ENCODE measurements around the gene SLC5A11.
A peak's percentile ranks its signal among the peaks of the same experiment; 100 is the strongest.
"Not testable (repeated sequence)": the region's sequence is repeated elsewhere in the genome, so short reads cannot be mapped to it uniquely, and the experiment has no call there.

The SLC5A11 gene, protein sequence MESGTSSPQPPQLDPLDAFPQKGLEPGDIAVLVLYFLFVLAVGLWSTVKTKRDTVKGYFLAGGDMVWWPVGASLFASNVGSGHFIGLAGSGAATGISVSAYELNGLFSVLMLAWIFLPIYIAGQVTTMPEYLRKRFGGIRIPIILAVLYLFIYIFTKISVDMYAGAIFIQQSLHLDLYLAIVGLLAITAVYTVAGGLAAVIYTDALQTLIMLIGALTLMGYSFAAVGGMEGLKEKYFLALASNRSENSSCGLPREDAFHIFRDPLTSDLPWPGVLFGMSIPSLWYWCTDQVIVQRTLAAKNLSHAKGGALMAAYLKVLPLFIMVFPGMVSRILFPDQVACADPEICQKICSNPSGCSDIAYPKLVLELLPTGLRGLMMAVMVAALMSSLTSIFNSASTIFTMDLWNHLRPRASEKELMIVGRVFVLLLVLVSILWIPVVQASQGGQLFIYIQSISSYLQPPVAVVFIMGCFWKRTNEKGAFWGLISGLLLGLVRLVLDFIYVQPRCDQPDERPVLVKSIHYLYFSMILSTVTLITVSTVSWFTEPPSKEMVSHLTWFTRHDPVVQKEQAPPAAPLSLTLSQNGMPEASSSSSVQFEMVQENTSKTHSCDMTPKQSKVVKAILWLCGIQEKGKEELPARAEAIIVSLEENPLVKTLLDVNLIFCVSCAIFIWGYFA

DNA sequence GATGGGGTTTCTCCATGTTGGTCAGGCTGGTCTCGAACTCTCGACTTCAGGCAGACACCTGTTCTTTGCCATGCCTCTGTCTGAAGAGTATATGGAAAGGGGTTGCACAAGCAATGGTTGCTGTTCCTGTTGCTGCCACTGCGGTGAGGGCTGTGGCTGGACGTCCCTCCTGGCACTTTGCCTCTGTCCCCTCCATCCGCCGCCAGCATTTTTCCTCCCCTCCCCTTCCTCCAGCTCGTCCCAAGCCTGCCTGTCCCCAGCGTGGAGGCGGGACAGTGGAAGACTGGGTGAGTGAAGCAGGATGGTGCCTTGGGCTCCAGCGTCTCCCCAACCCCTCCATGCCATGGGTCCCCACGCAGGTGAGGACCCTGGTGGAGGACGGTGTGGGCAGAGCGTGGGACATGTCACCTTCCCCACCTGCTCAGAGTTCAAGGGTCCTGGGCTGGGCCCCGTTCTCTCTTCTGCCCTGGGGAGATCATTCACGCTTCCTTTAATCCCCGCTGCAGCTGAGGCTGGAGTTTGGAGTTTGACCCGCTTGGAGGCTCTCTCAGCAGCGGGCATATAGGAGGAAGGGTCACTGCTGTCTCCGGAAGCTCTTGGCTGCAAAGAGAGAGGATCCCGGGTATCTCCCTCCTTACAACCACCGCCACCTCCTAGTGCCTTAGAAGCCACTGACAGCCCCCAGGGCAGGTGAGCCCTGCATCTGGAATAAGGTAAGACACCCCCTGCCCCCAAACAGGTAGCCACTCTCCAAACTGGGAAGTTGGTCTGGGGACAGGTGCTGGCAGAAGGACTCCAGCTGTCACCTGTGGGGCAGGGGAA, at the start of gene SLC5A11:
TSS of gene SLC5A11 (plus strand) at position 238 of the 822 bp plus-strand sequence. CDS start 12,681 bp downstream, outside the sequence.
- DNase-seq (ENCODE audit: low spot score) = no peak

DNA sequence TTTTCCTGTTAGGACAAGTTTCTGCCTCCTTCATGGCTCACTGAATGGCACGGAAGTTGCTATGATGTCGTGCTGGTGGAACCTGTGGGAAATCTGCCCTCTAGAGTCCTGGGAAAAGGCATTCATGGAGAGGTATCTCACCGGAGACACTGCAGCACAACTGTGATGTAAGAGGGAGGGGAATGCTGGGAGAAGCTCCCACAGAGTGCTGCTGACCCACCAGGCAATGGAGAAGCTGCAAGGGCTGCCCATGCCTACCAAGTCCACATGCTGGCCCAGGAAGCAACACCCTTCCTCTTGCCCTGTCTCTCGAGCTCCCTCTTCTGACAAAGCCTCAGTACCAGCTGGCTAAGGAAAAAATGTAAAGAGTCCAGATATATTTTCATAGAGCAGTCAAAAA, 45.2 kb upstream of the SLC5A11 start:
- DNase-seq (ENCODE audit: low spot score) = peak; percentile 33

DNA sequence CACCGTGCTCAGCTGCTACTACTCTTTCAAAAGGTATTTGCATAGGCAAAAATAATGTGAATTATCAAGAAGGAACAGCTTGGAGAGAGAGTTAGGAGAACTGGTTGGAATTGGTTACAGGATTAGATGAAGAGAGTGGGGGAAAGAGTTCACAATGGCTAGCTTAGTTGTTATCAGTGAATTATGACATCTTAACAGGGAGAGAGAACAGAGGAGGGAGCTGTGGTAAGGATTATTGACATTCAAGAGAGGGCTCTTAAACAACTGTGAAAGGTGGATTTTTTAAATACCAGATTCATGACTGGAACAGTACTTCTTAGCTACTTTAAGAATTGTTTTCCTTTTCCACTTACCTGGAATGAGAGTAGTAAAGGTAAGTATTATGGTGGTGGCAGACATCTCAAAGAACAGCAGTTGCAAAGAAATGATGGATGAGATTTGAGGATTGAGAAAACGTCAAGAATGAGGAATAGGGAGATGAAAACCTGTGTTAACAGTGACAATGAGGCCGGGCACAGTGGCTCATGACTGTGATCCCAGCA, 43.9 kb upstream of the SLC5A11 start:
- no peak for DNase-seq (ENCODE audit: low spot score)

DNA sequence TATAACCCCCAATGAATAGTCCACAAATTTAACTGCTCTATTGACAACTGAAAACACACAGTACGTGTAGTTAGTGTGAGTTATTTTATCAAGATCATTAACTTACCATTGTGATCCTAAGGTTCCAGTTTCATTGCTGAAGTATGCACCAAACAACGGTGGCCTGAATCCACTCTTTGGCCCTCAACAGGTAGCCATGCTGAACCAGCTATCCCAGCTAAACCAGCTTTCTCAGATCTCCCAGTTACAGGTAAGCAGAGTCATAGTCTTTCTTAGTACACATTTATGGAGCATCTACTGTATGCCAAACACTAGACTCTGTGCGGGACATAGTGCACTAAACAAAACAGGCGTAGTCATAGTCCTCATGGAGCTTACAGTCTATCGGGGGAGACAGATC, 40.3 kb upstream of the SLC5A11 start:
- no peak for DNase-seq (ENCODE audit: low spot score)

DNA sequence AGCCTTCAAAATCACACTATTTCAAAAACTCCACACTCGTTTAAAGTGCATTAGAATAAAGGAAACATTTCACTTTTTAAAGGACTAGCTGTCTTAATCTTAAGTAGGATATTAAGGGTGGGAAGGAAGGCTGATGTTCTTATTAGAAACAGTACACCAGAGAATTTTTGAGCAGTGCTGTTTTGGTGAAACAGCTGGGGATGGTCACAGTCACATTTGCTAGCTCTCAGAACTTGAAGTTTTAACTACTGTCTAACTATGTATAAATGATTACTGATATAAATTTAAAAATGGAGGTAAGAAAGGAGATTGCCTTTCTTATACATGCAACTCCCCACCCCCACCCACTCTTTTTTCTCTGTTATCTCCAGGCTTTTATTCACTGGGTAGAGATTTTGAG, 38.5 kb upstream of the SLC5A11 start:
- no peak for DNase-seq (ENCODE audit: low spot score)

DNA sequence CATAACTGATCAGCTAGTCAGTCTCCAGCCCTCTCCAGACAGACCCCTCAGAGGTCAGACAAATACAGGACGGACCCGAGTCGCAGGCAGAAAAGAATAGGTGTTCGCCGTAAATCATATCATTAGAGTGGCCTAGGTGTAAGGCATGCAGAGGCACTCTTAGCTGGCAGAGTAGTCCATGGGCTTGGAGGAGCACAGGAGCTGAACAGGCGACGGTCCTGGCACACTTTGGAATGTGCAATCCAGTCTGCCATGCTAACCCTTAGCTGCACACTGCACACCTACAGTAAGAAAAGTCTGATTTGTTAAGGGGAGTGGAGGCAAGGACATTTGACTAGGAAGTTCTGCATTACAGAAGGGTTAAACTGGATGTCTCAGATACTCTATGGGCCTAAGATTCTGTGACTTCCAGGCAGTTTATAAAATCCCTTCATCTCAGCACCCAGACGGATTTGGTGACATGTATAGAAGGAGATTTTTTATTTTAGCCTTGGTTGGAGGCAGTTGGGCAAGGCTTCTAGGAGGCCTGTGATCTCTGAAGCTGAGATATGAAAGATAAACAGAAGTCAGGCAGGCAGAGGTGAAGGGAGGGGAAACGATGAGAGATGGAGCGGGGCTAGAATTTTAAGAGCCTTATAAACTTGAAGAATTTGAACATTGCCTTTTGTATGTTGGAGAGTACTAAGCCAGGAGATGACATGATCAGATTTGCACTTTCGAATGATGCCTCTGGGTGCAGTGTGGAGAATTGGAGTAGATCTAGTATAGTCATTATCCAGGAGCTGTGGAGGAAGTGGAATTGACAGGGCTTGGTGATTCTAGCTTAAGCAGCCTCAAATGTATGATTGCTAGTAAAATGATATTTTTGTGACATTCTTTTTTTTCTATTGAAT, 34.6 kb upstream of the SLC5A11 start:
- DNase-seq (ENCODE audit: low spot score) = no peak

DNA sequence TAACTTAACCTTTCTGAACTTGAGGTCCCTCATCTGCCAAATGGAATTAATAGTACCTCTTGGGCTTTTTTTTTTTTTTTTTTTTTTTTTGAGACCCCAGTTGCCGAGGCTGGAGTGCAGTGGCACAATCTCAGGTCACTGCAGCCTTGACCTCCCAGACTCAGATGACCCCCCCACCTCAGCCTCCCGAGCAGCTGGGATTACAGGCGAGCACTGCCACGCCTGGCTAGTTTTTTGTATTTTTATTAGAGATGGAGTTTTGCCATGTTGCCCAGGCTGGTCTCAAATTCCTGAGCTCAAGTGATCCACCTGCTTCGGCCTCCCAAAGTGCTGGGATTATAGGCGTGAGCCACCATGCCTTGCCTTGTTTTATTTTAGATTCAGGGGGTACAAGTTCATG, 33.0 kb upstream of the SLC5A11 start:
- DNase-seq (ENCODE audit: low spot score) = not testable (repeated sequence)

DNA sequence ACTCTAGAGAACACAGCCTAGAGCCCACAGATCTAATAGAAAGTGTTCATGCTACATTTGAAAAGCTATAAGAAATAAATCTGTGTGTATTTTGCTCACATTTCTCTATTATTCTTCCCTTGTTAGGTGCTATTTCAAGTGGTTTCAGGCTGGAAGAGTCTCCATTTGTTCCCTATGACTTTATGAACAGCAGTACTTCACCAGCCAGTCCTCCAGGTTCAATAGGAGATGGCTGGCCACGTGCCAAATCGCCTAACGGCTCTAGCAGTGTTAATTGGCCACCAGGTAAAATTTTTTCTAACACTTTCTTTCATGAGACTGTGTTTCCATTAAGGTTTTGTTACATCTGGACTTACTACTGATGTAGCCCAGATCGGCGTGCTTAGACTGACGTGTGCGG, 30.7 kb upstream of the SLC5A11 start:
- no peak for DNase-seq (ENCODE audit: low spot score)

DNA sequence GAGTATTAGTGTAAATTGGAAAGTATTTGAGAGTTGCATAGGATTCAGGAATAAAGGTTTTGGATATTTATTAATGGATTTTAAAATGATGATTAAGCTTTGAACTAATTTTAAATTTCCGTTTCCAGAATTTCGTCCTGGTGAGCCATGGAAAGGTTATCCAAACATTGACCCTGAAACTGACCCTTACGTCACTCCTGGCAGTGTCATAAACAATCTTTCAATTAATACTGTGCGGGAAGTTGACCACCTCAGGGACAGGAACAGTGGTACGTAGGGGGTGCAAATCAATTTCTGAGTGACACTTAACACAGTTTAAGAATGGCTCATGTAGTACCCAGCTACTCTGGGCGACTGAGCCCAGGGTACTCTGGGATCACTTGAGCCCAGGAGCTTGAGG, 29.1 kb upstream of the SLC5A11 start:
- no peak for DNase-seq (ENCODE audit: low spot score)

DNA sequence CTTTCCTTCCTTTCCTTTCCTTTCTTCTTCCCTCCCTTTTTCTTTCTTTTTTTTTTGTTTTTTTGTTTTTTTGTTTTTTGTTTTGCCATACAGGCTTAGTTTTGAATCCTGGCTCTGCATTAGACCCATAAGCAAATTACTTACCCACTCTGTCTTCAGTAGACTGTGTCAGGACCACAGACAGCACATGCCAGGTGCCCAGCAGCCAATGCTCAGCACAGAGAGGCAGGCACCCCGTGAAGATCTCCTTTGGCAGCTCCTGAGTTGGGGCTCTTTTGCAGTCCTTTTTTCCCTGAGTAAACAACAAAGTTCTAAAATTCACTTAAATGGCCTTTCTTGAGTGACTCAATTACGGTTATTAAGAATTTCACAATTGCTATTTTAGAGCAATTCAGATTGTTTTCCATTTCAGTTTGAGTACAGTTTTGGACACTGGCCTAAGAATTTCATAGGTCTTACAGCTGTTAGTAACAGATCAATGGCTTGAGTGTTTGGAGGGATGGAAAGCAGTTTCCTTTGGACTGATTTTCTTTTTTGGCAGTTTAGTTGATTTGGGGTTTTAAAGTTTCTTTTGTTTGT, 26.2 kb upstream of the SLC5A11 start:
- DNase-seq (ENCODE audit: low spot score) = no peak

DNA sequence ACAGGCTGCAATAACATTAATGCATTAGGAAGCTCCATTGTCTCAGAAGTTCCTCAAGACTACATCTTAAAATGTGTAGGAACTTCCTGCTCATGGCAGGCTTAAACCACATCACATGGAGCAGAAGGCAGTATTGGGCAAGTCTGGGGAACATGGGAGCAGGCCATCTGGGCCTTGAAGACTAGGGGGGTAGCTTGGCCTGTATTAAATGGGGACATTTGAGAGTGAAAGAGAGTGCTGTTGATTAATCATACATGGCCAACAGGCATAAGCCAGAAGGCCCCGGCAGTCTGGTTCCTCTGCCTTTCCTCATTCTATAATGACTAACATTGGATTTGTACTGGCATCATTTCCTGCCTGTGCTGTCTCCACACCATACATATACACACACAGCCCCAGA, 25.2 kb upstream of the SLC5A11 start:
- no peak for DNase-seq (ENCODE audit: low spot score)

DNA sequence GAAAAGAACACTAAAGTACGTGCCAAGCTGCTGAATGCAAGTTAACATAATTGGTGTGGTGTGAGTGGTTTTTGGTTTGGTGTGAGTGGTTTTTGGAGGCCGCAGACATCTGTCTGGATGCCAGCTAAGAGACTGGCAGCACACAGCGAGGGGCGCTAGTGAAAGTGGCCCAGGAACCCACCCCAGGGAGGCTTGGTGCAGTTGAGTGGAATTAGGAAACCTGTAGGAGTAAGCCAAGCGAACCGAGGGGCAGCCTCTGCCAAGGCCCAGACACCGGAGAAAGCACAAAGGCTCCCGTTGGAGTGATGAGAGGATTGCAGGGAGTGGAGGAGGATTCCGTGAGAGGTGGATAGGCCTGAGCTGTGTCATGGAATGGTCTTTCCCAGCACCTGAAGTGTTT, 24.6 kb upstream of the SLC5A11 start:
- DNase-seq (ENCODE audit: low spot score) = no peak

DNA sequence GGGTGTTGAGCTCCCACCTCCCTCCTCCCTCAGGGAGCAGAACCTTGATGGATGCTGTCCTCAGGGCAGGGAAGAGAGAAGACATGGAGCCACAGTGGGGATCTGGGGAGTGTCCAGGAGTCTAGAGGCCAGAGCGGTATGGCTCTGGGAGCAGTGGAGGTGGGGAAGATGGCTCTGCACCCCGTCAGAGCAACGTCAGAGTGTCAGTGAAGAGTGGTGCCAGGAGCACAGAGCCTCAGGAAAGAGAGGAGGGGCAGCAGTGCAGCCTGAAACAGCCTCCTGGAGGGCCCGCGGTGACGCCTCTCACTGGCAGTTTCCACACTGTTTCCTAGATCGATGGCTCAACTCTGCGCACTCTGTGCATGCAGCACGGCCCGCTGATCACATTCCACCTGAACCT, 23.2 kb upstream of the SLC5A11 start:
- DNase-seq (ENCODE audit: low spot score) = no peak

DNA sequence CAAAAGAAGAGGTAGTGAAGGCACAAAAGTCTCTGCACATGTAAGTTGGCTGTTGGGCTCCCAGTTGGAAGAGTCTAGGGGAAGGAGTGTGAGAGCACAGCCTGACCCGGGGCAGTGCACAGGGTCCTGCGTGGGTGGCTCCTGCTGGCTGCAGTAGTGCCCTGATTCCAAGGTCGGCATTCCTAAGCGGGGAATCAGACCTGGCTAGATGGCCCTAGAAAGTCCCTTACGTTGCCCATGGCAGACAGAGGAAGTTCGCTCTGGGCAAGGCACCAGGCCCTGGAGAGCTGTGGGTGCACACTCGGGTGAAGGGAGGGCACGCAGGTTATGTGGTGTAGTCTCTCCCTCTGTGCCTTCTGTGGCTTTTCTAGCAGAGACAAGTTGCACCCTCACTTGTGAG, 22.8 kb upstream of the SLC5A11 start:
- no peak for DNase-seq (ENCODE audit: low spot score)

DNA sequence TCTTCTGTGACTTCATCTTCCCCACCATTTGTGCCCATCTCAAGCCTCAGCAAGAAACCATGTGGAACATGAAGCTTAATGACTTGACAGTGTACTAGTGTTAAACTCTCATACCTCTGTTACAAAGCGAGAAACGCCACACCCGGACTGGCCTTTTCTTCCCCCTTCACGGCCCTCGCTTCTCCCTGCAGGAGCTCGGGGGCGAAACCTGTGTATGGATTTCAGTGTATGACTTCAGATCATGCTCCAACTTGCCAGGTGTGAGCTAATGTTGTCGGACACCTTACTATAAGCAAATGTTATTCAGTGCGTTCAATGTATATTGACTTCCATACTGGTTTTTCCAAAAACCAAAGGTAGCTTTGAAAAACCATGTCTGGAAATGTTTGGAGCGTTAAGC, 20.1 kb upstream of the SLC5A11 start:
- no peak for DNase-seq (ENCODE audit: low spot score)

DNA sequence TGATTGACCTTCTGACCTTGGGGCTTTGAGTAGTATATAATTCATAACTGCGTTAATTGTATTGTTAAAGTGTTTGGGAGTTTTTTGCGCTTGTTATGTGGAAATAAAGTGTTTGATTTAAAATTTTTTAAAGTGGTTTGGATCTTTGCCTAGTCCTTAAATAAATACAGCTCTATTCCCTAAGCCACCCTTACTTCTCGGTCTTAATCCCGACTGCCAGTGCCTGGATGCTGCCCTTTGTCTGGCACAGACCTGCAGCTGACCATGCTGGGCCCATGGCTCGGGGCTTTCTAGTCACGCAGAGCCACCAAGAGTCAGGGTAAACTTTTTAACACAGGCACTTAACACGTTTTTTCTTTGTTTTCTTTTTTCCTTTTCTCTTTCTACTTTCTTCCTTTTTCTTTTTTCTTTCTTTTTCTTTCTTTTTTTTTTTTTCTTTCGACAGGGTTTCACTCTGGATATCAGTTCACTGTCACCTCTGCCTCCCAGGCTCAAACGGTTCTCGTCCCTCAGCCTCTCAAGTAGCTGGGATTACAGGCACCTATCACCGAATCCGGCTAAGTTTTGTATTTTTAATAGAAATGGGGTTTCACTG, 19.6 kb upstream of the SLC5A11 start:
- DNase-seq (ENCODE audit: low spot score) = no peak

DNA sequence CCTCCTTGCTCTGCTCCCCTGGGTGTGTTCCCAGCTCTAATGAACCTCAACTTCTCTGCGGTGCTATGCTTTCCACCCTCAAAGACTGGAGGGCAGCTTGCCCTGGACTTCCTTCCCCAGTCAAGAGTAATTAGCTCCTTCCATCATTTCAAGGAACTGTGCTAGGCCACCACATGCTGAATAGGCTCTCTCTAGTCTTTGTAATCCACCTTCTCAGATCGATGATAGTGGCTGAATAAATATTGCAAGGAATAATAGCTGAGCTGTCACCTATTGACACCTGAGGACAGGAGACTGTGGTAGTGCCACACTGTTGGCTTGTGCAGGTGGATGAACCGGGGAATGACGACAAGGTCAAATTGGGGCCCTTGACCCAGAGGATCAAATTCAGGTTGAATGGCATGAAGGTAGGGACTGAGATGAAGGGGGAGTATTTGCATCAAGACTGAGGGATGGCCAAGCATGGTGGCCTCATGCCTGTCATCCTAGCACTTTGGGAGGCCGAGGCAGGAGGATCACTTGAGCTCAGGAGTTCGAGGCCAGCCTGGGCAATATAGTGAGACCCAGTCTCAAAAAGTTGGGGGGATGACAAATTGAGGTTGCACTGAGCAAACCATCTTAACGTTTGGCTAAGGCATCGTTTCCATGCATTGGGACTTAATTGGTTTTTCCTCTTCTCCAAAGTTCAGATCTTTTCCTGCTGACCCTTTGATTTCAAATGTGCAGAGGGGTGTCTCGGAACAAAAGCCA, 18.8 kb upstream of the SLC5A11 start:
- no peak for DNase-seq (ENCODE audit: low spot score)

DNA sequence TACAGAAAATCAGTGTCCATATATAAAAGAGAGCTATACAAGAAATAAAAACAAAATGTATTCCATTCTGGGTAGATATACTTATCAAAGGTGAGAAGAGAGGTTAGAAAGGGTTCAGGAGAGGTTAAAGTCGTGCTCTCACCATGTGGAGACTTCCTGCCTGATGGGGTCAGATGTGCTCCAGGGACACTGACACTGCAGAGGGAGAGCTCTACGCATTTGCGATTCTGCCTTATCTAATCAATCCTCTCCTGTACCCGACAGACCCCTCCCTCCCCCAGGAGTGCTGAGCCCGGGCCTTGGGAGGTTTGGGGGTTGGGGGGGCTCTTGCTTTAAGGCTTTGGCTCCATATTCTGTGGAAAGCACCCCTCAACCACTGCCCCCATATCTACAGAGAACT, 16.6 kb upstream of the SLC5A11 start:
- no peak for DNase-seq (ENCODE audit: low spot score)

DNA sequence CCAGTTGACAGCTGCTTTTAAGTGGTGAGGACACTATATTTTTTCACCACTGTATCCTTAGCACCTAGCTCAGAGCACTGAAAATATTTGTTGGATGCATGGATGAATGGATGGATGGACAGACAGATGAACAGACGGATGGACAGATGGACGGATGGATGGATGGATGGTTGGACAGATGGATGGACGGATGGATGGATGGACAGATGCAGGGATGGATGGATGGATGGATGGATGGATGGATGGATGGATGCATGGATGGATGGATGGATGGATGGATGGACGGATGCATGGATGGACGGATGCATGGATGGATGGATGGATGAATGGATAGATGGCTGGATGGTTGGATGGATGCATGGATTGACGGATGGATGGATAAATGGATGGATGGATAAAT, 12.4 kb upstream of the SLC5A11 start:
- DNase-seq (ENCODE audit: low spot score) = no peak

All from iPS-NIHi11 (cell line).